ENCODE results near the gene IL10RA.
A peak's percentile ranks its signal among the peaks of the same experiment; 100 is the strongest.
"Not testable (repeated sequence)": the region's sequence is repeated elsewhere in the genome, so short reads cannot be mapped to it uniquely, and the experiment has no call there.

The IL10RA gene

DNA sequence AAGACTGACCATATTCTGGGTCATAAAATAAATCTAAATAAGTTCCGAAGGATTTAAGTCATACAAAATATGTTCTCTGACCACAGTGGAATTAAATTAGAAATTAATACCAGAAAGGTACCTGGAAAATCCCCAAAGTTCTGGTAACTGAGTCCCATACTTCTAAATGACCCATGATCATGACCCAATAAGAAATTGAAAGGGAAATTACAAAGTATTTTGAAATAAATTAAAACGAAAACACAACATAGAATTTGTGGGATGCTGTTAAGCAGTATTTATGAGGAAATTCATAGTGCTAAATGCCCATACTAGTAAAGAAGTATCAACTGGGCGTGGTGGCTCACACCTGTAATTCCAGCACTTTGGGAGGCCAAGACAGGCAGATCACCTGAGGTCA lies 23.4 kb upstream of the IL10RA start:
- no peak for DNase-seq

DNA sequence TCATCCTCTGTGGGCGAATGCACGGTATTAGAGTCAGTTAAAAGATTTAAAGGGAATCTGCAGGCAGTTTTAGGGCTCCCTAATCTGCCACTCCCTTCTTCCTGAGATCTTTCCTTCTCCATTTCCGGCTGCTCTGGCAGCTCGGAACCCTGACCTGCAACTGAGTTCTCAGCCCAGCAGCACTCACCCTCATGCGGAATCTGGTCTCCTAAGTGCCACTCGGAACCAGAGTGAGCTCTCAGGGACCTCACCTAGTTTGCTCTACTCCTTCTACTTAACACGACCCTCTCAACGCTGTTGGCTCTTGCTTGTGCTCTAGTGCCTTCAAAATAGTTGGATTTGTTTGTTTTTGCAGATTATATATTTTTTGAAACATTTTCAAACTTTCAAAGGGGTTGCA lies 19.3 kb upstream of the IL10RA start:
- DNase-seq: no peak

- no peak for DNase-seq
Observed at GRCh38 chr11:117969160-117969991, 16.8 kb upstream of the IL10RA start.

DNA sequence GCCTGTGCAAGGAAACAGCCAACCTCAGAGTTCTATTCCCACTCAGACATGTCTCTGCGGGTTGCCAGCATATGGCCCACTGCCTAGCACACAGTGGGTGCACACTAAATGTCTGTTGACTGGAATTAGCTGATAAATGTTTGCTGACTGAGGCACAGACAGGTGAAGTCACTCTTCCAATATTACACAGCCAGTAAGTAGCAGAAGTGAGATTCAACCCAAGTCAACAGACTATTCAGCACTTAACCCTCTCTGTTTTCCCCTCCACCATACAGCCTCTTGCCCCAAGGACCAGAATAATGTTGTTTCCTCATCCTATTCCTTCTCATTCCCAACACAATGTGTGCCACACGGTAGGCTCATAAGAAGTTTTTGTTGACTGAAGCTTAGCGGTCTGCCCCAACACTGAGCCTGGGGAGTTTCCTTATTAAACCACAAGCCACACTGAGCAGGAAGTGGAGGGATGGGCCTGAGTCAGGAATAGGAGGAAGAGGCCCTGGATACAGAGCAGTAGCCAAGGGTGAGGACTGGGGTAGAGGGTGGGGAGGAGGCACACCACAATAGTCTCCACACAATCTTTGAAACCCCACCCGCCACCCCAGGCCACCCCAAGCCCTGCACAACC lies 15.7 kb upstream of the IL10RA start:
- DNase-seq: no peak

DNA sequence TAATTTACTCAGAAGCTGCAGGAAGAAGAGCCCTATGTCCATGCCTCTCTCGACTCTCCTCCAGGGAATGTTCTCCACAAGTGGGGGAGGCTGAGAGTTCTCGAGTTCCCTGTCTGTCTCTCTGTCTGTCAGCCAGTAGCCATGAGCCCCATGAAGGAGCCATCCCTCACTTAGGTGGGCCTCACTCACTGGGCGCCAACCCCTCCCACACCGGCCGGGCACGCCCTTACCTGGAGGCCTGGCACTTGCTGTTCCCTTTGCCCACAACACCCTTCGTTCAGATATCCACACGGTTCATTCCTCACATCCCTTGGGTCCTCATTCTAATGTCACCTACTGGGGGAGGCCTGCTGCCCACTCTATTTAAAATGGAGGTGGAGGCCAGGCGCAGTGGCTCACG lies 14.2 kb upstream of the IL10RA start:
- no peak for DNase-seq

DNA sequence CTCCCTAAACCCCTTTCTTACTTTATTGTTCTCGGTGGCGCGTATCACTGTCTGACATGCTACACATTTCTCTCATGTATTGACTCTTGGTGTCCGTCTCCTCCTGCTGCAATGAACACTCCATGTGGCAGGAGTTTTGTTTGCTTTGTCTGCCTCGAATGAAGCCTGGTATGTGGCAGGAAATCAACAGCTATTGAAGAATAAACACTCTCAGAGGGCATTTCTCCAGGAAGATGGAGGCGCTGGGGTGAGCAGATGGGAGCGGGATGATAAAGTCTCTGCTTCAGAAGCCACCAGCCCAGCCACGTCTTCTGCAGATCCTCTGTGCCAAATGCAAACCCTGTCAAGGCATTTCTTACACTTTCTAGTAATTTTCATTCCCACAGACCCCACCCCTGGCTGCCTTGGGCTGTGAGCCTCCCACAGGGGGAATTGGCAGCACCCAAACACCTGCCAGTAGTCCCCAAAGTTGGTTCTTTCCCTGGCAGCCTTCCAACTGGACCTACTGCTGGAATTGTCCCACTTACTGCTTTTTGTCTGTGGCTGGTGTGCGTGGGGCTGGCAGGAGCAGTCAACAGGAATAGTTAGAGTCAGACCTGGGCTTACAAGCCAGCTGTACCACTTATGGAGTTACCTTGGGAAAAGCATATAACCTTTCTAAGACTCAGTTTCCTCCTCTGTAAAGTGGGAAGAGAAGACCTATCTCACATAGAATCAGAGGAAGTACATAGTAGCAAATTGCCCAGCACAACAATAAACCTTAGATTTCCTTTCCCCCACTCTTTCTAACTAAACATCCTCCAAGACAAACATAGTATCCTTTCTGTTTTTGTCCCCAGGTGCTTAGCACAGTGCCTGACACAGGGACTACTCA lies 13.3 kb upstream of the IL10RA start:
- no peak for DNase-seq

GRCh38 chr11:117973503-117973860 lies 12.7 kb upstream of the IL10RA start:
- DNase-seq: no peak

GRCh38 chr11:117976445-117976844 lies 9.7 kb upstream of the IL10RA start:
- DNase-seq: no peak

- no peak for DNase-seq
Observed at GRCh38 chr11:117977029-117977428, 9.2 kb upstream of the IL10RA start.

GRCh38 chr11:117977612-117978264 lies 8.5 kb upstream of the IL10RA start:
- not testable (repeated sequence) for DNase-seq

DNA sequence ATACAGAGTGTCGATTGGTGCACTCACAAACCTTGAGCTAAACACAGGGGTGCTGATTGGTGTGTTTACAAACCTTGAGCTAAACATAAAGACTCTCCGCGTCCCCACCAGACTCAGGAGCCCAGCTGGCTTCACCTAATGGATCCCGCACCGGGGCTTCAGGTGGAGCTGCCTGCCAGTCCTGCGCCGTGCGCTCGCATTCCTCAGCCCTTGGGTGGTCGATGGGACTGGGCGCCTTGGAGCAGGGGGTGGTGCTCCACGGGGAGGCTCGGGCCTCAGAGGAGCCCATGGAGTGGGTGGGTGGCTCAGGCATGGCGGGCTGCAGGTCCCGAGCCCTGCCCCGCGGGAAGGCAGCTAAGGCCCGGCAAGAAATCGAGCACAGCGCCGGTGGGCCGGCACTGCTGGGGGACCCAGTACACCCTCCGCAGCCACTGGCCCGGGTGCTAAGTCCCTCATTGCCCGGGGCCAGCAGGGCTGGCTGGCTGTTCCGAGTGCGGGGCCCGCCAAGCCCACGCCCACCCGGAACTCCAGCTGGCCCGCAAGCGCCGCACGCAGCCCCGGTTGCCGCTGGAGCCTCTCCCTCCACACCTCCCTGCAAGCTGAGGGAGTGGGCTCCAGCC lies 7.8 kb upstream of the IL10RA start:
- DNase-seq: not testable (repeated sequence)

- DNase-seq: no peak
Observed at GRCh38 chr11:117978991-117979390, 7.2 kb upstream of the IL10RA start.

DNA sequence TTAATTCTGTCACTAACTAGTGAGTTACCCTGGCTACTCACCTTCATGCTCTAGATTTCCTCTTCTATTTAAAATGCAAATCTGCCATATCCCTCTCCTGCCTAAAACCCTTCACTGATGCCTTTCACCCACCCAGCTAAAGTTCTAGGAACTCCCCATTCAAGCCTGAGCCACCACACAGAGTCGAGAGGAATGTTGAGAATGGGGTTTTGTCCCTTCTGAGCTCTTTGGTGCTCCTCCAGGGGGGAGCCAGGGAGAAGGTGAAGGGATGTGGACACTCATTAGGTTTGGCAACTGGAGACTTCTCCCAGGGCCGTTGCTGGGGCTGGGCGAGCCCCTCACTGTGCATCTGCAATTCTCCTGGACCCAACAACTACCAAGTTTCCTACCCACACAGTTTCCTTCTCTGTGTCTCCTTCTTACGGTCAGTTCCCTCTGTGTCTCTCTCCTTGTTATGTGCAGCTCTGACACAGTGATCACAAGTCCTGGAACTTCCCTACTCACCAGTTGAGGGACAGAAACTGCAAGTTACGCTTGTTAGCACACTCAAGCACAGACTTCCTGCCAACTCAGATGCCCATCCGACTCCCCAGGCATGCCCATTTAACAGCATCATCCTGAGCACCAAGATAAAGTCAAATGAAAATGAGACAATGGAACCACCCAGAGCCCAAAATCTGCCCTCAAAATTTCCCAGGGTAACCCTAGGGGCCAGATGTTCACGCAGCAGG lies 6.5 kb upstream of the IL10RA start:
- no peak for DNase-seq

- no peak for DNase-seq
Observed at GRCh38 chr11:117980280-117980679, 5.9 kb upstream of the IL10RA start.

- DNase-seq: no peak
Observed at GRCh38 chr11:117980720-117981119, 5.5 kb upstream of the IL10RA start.

DNA sequence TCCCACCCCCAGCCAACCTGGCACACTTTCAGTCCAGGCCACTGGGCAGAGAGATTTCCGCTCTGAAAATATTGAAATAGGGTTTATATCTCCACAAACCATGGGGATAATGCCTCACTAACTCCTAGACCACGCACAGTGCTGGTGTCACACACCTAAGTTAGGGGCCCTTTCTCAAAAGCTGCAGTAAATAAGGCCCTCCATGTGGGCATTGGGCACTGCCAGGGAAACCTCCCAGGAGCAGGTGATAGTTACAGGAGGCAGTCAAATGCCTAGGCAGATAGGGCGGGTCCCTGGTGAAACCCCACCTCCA lies 3.1 kb upstream of the IL10RA start:
- no peak for DNase-seq

- no peak for DNase-seq
Observed at GRCh38 chr11:117984476-117984875, 1.7 kb upstream of the IL10RA start.

GRCh38 chr11:117986981-117987574 lies 884 bp downstream of the IL10RA start:
- DNase-seq: peak in 1 of 4 experiments; percentile 31

GRCh38 chr11:117989351-117990102 lies 3.3 kb downstream of the IL10RA start:
- no peak for DNase-seq

DNA sequence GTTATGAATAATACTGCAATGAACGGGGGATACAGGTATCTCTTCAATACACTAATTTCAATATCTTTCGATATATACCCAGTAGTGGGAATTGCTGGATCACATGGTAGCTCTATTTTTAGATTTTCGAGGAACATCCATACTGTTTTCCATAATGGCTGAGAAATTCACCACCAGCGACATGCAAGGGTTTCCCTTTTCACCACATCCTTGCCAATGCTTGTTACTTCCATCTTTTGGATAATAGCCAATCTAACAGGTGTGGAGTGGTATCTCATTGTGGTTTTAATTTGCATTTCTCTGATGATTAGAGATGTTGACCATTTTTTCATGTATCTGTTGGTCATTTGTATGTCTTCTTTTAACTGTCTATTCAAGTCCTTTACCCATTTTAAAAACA lies 5.9 kb downstream of the IL10RA start:
- no peak for DNase-seq

DNA sequence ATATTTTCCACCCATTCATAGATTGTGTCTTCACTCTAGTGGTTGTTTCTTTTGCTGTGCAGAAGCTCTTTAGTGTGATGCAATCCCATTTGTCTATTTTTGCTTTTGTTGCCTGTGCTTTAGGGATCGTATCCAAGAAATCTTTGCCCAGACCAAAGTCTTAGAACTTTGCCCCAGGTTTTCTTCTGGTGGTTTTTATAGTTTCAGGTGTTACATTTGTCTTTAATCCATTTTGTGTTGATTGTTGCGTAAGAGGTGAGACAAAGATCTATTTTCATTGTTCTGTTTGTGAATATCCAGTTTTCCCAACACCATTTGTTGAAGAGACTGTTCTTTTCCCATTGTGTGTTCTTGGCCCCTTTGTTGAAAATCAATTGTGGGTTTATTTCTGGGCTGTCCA lies 6.4 kb downstream of the IL10RA start:
- DNase-seq: no peak

Data from activated CD4-positive, CD25-positive, alpha-beta regulatory T cell (primary cell).